AG09309 (cell line): ENCODE results near the gene CEACAM8.
"Not testable (repeated sequence)": the region's sequence is repeated elsewhere in the genome, so short reads cannot be mapped to it uniquely, and the experiment has no call there.

Experiments used
- DNase-seq: peaks from one replicate; pipeline ENCODE4 v3.0.0-alpha.2; 2010; ENCODE audit warnings: low read depth
- H3K4me3 ChIP-seq: 2 replicates; pipeline ENCODE4 v1.5.1; 2011; ENCODE audit warnings: mild to moderate bottlenecking, low read depth, low read length, moderate library complexity; ENCODE audit not compliant: control insufficient read depth
- TF ChIP-seq, protein P1 (sequence below): IDR thresholded peaks from 2 replicates; pipeline ENCODE4 v1.5.1; 2011; ENCODE audit warnings: mild to moderate bottlenecking, low read depth, low read length, inconsistent platforms; ENCODE audit not compliant: insufficient read depth, control insufficient read depth; ENCODE audit errors: missing control alignments

Gene CEACAM8

DNA sequence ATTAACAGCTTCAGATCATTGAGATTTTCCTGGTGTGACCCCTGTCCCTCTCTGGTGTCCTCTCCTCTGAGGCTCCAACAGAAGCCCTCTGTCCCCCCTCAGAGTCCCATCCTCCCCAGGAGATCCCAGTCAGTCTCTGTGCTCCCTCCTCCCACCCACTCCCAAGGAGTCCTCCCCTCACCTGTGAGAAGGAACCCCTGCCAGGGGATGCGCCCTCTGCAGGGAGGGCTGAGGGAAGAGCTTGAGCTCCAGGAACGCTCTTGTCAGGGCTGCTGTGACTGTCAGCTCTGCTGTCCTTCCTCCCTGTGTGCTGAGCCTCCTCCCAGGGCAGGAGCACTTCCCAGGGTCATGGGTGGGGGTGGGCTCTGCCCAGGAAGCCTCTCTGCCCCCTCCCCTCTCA lies 33.2 kb downstream of the CEACAM8 start:
- H3K4me3 ChIP-seq: no peak overlapping the region
- no peak for DNase-seq
- TF ChIP-seq, protein P1, sequence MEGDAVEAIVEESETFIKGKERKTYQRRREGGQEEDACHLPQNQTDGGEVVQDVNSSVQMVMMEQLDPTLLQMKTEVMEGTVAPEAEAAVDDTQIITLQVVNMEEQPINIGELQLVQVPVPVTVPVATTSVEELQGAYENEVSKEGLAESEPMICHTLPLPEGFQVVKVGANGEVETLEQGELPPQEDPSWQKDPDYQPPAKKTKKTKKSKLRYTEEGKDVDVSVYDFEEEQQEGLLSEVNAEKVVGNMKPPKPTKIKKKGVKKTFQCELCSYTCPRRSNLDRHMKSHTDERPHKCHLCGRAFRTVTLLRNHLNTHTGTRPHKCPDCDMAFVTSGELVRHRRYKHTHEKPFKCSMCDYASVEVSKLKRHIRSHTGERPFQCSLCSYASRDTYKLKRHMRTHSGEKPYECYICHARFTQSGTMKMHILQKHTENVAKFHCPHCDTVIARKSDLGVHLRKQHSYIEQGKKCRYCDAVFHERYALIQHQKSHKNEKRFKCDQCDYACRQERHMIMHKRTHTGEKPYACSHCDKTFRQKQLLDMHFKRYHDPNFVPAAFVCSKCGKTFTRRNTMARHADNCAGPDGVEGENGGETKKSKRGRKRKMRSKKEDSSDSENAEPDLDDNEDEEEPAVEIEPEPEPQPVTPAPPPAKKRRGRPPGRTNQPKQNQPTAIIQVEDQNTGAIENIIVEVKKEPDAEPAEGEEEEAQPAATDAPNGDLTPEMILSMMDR: no peak

DNA sequence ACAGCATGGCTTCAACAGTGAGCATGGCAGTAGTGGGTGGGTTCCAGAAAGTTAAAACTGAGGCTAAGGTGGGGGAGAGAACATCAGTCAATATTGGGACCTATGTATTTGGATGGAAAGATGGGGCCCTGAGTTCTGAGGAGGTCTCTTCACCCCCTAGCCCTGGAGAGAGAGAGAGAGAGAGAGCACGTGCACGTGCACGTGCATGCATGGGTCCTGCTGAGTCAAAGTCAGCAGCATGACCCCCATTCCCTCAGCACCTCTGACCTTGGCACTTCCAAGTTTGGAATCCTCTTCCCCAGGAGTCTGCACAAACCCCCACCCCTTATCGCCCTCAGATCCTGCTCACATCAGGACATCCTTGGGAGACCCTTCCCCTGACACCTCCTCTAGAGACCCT lies 34.0 kb downstream of the CEACAM8 start:
- H3K4me3 ChIP-seq: no peak overlapping the region
- TF ChIP-seq, protein P1: no peak
- no peak for DNase-seq

DNA sequence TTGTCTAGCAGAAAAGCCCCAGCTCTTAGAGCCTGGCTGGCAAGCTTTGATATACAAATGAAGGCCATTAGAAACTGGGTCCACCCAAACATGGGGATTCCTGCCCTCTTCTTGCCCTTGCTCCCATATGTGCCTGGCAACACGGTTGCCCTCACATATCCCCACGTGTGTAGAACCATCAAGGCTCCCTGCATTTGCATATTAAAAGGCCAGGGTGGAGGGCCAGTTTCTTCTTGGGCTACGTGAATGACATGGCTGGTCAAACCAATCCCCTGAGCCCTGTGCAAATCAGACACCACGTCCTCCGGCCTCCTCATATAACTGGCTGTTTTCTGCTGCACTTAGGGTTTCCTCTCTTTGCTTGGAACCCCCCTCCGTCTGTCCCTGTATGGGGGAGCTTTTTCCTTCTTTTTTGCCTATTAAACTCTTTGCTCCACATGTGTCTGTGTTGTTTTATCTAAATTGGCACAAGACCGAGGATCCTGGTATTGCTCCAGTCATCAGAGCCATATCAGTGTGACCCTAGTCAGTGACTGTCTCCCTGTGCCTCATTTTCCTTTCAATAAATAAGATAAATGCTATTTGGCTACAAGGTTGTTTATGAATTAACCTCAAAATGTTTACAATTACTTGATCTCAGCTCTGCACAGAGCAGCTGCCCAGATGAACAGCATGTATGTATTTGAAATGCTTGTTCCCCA lies 36.1 kb downstream of the CEACAM8 start:
- no peak for DNase-seq
- TF ChIP-seq, protein P1: no peak
- H3K4me3 ChIP-seq: no peak overlapping the region

DNA sequence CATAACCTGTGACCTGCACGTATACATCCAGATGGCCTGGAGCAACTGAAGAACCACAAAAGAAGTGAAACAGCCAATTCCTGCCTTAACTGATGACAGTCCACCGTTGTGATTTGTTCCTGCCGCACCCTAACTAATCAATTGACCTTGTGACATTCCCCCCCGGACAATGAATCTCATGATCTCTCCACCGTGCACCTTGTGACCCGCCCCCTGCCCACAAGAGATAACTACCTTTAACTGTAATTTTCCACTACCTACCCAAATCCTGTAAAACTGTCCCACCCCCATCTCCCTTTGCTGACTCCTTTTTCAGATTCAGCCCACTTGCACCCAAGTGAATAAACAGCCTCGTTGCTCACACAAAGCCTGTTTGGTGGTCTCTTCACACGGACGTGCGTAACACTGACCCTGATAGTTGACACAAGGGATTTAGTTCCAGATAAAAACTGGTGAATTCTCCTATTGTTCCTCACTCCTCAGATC lies 37.3 kb downstream of the CEACAM8 start:
- not testable (repeated sequence) for DNase-seq

DNA sequence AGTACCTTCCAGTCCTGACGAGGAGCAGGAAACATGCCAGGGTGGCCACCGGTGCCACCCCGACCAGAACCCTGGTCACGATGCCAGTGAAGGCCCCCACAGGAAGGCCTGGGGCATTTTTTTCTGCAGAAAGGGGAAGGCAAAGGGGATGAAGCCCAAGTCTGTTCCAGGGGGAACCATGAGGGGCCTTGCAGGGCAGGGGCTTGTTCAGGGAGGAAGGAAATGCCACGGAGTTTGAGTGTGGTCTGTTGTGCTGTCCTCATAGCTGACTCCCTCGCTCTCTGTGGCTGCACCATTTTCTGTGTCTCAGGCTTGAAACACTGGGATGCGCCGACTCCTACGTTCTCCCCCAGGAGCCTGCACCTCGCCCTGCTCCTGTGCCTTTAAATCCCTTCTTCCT lies 38.9 kb downstream of the CEACAM8 start:
- TF ChIP-seq, protein P1: no peak
- H3K4me3 ChIP-seq: no peak overlapping the region
- DNase-seq: no peak

More for the DNA sequence above, 37.3 kb downstream of the CEACAM8 start:
- H3K4me3 ChIP-seq: not testable (repeated sequence)

DNA sequence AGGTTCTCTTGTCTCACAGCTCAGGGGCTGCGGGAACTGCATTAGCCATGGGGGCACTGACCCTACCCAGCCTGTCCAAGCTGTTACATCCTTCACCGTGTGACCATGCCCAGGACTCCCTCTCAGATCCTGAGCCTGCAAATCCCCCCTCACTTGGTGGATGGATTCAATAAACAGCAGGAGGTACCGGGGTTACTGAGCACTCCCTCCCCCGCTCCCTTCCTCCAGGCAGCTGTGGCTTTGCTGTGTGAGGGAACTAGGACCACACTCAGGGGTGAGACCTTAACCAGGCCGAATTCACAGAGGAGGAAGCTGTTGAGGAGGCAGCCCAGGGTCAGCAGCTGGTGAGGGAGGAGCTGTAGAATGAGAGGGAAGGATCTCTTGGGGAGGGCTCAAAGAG lies 39.4 kb downstream of the CEACAM8 start:
- no peak for DNase-seq
- TF ChIP-seq, protein P1: no peak
- H3K4me3 ChIP-seq: no peak overlapping the region

DNA sequence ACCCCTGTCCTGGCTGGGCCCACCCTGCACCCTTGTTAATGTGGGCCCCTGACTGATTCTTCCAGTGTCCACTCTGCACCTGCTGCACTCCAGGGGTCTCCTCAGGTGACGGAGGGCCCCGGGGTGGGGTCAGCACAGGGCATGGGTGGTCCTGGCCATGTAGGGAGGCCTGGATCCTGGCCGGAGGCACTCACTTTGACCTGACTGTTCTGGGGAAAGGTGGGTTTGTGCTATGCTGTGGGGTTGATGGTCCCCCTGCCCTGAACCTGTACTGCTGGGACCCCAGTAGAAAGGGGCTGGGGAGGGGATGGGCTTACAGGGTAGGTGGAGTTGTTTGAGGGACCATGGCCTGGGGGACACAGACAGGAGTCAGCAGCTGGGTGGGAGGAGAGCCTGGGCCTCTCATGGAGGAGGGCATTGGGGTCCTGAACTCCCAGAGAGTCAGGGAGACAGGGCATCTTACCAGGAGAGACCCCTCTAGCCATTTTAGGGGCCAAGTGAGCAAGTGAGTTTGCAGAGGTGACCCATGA lies 40.6 kb downstream of the CEACAM8 start:
- DNase-seq: no peak
- TF ChIP-seq, protein P1: no peak
- no peak overlapping the region for H3K4me3 ChIP-seq
